GM18870 (cell line): ENCODE data around the gene NAB2.
"Not testable (repeated sequence)": the region's sequence is repeated elsewhere in the genome, so short reads cannot be mapped to it uniquely, and the experiment has no call there.

Source experiments
- ATAC-seq: cut with Tn5 transposase; IDR thresholded peaks from one replicate; pipeline ENCODE4 v1.9.1; 2021; ENCODE audit warnings: moderate library complexity; ENCODE audit not compliant: unreplicated experiment

NAB2 gene

DNA sequence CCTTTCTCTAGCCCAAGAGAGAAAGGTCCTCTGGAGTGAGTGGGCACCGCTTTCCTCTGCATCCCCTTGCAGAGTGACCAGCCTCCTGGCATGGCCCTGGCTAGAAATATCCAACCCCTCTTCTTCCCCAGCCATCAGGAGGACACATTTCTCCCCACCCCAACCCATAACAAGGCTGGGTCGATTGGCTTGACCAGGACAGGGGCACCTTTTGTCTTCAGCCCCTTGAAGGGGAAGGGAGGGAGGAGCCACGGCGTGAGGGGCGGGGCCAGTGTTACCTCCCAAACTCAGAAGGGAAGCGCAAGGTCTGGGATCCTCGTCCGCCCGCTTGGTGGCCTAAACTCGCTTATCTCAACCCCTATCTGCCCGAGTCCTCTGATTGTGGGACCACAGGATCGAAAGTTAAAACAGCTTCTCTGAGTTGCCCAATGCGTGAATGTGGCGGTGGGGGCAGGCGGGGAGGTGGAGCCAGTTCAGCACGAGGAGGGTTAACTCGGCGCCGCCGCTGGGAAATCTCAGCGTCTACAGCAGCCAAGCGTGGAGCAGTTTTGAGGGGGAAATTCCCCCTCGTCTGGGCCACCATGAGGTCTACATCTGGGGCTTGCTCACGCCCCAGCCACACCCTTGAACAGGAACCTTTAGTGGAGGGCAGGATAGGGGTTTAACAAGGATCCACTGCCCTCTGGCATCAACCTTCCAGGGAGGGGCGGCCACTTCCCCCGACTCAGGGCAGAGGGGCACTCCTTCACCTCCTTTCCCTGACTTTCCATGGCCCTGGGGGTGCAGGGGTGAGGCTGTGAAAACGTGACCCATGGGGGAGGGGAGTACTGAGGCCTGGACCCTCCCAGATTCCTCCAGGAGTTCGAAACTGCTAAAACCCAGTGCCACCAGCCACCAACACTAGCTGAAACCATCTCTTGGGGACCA is 21.5 kb downstream of the NAB2 start:
- ATAC-seq, result no peak

GRCh38 chr12:57111031-57111734 is 22.3 kb downstream of the NAB2 start, which contains the start of gene STAT6:
STAT6 (minus strand) TSS chr12:57111362; CDS start chr12:57108278, 3,084 bp downstream.
- ATAC-seq, result peak; percentile 39

- no peak for ATAC-seq
These were observed 23.8 kb downstream of the NAB2 start for GRCh38 chr12:57112492-57113294.

- no peak for ATAC-seq
These were observed 27.8 kb downstream of the NAB2 start for GRCh38 chr12:57116580-57117281.

GRCh38 chr12:57118711-57119271 is 29.9 kb downstream of the NAB2 start:
- ATAC-seq, result no peak

DNA sequence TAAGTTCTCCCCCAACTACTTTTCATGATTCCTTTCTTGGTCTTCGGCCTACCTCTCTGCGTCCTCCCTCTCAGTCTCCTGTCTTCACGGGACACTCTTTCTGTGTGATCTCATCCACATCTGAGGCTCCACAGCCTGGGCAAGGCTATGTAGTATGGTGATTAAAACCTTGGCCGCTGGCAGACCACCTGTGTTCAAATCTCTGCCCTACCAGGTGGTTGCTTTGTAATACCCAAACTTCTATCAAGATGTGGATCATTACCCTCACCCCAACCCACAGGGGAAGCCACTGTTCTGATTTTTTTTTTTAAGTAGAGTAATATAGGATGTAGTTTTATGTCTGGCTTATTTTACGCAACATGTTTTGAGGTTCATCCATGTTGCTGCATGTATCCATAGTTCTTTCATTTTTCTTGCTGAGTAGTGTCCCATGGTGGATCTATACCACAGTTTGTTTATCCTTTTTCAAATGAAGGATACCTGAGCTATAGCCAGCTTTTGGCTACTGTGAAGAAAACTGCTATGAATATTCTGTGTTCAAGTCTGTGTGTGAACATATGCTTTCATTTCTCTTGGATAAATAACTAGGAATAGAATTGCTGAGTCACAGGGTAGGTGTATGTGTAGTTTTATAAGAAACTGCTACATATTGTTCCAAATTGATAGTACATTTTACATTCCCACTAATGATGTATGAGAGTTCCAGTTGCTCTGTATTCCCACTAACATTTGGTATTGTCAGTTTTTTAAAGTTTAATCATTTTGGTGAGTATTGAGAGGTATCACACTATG is 30.6 kb downstream of the NAB2 start:
- ATAC-seq, result no peak

DNA sequence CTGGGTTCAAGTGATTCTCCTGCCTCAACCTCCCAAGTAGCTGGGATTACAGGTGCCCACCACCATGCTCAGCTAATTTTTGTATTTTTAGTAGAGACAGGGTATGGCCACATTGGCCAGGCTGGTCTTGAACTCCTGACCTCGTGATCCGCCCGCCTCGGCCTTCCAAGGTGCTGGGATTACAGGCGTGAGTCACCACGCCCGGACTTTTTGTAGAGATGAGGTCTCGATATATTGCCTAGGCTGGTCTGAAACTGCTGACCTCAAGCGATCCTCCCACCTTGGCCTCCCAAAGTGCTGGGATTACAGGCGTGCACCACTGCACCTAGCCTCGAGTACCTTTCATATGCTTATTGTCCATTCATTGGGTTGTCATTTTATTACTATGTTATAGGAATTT is 31.8 kb downstream of the NAB2 start:
- ATAC-seq, result not testable (repeated sequence)

DNA sequence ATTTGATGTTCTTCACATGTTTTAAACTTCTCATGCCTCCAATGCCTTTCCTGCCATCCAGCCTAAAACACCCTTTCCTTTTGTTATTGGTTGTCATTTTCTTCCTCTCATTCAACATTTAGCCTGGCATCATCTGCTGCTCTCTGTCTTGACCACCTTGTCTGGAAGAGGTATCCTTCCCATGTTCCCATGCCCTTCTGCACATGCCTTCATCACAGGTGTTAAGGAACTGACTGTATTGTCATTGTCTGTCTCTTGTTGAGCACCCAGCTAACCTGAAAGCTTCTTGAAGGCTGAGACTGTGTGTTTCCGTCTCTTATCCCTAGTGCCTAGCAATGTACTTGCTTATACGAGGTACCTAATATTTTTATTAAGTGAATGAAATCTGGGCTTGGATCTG is 34.9 kb downstream of the NAB2 start:
- no peak for ATAC-seq

- no peak for ATAC-seq
These were observed 35.5 kb downstream of the NAB2 start for GRCh38 chr12:57124261-57124877.

GRCh38 chr12:57126061-57126460 is 37.1 kb downstream of the NAB2 start:
- ATAC-seq, result no peak

GRCh38 chr12:57126561-57126960 is 37.6 kb downstream of the NAB2 start:
- ATAC-seq, result no peak

DNA sequence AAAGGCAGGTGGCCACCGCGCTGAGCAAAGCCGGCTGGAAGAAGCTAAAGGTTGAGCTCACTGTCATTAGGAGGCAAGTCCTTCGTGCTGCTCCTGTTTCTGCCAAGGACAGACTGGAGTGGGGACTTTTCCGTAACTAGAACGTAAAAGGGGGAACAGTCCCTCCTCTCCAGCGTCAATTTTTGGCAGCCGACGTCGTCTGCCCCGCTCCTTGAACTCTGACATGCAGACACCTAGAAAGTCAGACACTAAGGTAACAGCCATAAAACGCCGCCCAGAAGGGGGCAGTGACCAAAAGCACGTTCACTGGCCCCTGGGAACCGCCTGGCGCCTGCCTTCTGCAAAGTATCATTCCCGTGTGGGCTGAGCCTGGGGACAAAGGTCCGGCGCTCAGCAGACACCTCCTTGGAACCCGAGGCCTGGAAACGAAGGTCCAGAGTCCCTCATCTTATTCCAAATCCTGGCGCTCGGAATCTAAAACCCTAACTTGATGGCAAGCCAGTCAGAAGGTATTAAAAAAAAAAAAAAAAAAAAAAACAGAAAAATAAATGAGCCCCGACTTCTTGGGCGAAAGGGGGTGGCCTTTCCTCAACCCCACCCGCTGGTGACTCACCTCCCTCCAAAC is 38.3 kb downstream of the NAB2 start:
- no peak for ATAC-seq

- ATAC-seq, result no peak
These were observed 39.0 kb downstream of the NAB2 start, which contains the start of gene LRP1 for GRCh38 chr12:57127726-57128518. LRP1 (plus strand) TSS chr12:57128483; CDS start chr12:57128965, 482 bp downstream.

DNA sequence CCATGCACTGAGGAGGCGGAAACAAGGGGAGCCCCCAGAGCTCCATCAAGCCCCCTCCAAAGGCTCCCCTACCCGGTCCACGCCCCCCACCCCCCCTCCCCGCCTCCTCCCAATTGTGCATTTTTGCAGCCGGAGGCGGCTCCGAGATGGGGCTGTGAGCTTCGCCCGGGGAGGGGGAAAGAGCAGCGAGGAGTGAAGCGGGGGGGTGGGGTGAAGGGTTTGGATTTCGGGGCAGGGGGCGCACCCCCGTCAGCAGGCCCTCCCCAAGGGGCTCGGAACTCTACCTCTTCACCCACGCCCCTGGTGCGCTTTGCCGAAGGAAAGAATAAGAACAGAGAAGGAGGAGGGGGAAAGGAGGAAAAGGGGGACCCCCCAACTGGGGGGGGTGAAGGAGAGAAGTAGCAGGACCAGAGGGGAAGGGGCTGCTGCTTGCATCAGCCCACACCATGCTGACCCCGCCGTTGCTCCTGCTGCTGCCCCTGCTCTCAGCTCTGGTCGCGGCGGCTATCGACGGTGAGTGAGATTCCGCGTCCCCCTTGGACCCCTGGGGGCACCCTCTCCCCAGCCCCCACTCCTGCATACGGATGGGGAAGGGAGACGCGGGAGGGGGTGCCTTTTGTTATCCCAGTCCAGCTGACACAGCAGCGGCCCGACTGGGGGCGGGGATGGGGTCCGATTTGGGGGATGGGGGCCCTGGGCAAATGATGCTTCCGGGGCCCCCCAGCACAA is 39.8 kb downstream of the NAB2 start:
- no peak for ATAC-seq

DNA sequence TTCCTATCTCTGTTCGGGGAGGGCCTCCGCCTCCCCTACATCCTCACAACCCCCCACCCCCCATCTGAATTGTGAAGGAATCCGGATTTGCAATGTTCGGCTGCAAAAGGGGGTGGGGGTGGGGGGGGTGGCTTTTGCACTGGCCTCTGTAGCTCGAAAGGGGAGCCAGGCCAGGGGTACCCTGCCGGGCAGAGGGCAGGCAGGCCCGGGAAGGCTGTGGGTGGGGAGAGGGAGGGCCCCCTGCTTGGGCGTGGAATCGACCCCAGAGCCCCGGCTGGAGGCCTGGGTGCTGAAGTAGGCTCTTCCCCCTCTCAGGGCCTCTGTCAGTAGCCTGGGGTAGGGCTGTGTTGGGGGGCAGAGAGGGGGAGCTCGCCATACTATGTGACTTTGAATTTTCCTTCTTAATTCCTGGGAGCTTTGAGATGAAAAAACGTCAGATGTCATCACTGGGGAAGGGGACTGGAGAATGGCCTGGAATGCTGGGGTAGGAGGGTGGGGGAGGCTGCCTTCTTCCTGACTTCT is 40.5 kb downstream of the NAB2 start:
- no peak for ATAC-seq

DNA sequence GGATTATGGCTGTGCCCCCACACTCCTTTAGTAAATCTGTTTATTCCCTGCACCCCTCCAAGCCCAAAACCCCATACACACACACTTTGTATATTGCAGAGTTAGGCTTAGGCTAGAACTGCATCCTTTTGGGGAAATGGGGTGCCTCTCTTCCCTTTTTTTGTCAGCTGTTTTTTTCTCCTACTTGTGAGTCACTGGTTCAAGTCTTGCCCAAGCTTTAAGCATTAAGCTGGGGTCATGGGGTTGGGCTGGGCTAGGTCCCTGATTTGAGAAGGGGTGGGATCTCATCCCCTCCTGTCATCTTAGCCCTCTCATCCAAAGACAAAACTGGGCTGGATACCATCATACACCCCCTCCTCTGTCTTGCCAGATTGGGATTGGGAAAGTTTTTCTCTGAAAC is 41.0 kb downstream of the NAB2 start:
- ATAC-seq, result no peak

DNA sequence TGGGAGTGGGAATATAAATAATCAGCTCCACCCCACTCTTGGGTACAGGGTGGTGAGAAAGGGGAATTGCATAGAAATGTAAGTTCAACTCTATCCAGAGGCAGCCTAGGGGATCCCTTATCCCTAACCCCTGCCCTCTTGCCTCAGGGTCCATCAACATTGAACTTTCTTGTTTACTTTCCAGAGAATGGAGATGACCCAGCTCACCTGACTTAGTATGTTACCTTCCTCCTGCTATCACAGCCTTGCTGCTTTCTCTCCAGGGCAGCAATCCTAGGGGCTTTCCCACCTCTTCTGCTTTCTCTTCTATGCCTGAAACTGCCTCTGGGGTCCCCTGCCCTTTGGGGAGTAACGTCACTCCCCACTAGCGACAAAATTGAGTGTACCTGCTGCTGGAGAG is 42.0 kb downstream of the NAB2 start:
- ATAC-seq, result no peak
